Suprapubic skin (tissue), 4 donors: ENCODE results near the gene NEMF.
"Not testable (repeated sequence)": the region's sequence is repeated elsewhere in the genome, so short reads cannot be mapped to it uniquely, and the experiment has no call there.

ENCODE experiments used
- CTCF ChIP-seq, 2 donors: fragments of 200-600 bp in 1 of 2; fragments of 450-650 bp in 1 of 2; sonication (generic) in 1 of 2; IDR thresholded peaks; one replicate each; pipeline ENCODE4 v1.5.1; 2016 to 2019; ENCODE audit warnings: antibody characterized with exemption in 2 of 2, mild to moderate bottlenecking in 1 of 2, moderate library complexity in 1 of 2
- EP300 ChIP-seq: sonication (generic); formaldehyde crosslinking; IDR thresholded peaks from one replicate; pipeline ENCODE4 v1.6.1; 2017; ENCODE audit warnings: antibody characterized with exemption
- POLR2A ChIP-seq, 2 donors: fragments of 450-650 bp; IDR thresholded peaks; one replicate each; pipeline ENCODE4 v1.6.1; 2017; ENCODE audit warnings: antibody characterized with exemption in 2 of 2, mild to moderate bottlenecking in 2 of 2, moderate library complexity in 2 of 2
- POLR2AphosphoS5 ChIP-seq, 3 donors: sonication (generic); formaldehyde crosslinking; IDR thresholded peaks; one replicate each; pipeline ENCODE4 v1.6.1; 2017; ENCODE audit warnings: antibody characterized with exemption in 3 of 3

- not testable (repeated sequence) for TF ChIP-seq CTCF (IDR thresholded peaks at IDR 0.05); EP300; POLR2A (IDR thresholded peaks at IDR 0.05); POLR2AphosphoS5 (IDR thresholded peaks at IDR 0.05)
Observed at GRCh38 chr14:49771691-49772090, 80.9 kb downstream of the NEMF start.
